GM19099 (cell line): ENCODE results near the gene C2orf74.

Experiments
- POLR2A ChIP-seq: IDR thresholded peaks from 3 replicates; pipeline ENCODE4 v1.6.1; 2011; ENCODE audit warnings: low read depth; ENCODE audit not compliant: insufficient read length; ENCODE audit errors: extremely low read depth

The C2orf74 gene

DNA sequence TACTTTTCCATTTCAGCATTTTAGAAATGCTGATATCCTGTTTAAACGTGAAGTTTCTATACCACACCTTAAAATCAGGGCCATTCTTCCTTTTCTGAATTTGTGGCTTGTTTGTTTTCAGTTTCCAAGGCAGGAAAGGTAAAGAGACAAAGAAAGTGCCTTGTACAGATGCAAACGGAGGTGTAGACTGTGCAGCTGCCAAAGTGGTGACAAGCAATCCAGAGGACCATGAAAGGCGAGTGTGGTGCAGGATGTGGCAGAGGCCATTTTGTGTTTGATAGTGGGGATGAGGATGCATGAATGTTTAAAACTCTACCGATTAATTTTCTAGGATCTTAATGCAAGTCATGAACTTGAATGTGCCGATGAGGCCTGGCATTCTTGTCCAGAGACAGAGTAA lies 733 bp downstream of the C2orf74 start:
- TF ChIP-seq POLR2A, result no peak

DNA sequence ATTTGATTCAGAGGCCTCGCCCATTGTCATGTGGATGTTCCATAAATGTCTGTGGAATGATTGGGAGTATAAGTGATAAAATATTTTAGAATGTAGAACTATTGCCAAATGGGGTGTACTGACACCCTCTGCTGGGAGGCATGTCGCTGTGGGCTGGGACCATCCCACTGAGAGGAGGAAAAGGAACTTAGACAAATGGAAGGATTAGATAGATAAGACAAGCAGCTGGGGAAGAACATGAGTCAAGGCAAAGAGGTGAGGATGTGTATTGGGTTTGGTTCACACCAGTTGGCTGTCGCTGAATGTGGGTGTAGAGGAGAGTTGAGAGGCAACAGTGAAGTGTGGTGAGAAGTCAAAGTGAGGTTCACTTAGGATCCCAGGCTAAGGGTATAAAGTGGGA lies 4.0 kb downstream of the C2orf74 start:
- TF ChIP-seq POLR2A, result no peak

DNA sequence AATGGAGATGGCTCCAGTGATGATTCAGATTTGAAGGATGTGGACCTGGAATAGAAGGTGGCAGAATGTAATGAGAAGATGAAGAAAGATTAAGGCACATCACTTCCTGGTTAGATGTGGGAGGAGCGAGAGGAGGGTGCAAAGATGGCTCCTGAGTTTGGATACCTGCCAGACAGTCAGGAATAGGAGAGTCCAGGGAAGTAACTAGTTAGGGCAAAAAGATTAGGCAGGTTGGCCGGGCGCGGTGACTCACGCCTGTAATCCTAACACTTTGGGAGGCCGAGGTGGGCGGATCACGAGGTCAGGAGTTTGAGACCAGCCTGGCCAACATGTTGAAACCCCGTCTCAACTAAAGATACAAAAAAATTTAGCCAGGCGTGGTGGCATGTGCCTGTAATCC lies 5.6 kb downstream of the C2orf74 start:
- TF ChIP-seq POLR2A, result no peak

- TF ChIP-seq POLR2A, result no peak
Observed at GRCh38 chr2:61172671-61173070, 10.7 kb downstream of the C2orf74 start.

GRCh38 chr2:61173116-61173515 lies 11.1 kb downstream of the C2orf74 start:
- TF ChIP-seq POLR2A, result no peak

DNA sequence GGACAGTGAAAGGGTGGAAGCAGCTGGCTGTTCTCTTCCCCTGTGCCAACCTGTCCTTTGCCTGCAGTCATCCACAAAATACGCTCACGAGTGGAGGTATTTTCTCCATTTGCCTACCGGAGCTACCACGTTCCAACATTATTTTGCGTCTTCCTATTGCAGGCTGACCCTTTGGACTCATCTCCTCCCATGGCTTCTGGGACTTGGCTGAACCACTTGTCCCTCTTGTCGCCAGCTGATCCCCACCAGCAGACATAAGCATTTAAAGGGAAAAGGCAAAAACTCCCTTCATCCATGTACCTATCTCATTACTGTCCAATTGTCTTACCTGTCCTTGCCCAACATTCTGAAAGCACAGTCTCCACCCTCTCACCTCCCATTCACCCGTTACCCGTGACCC lies 13.0 kb downstream of the C2orf74 start:
- no peak for TF ChIP-seq POLR2A

DNA sequence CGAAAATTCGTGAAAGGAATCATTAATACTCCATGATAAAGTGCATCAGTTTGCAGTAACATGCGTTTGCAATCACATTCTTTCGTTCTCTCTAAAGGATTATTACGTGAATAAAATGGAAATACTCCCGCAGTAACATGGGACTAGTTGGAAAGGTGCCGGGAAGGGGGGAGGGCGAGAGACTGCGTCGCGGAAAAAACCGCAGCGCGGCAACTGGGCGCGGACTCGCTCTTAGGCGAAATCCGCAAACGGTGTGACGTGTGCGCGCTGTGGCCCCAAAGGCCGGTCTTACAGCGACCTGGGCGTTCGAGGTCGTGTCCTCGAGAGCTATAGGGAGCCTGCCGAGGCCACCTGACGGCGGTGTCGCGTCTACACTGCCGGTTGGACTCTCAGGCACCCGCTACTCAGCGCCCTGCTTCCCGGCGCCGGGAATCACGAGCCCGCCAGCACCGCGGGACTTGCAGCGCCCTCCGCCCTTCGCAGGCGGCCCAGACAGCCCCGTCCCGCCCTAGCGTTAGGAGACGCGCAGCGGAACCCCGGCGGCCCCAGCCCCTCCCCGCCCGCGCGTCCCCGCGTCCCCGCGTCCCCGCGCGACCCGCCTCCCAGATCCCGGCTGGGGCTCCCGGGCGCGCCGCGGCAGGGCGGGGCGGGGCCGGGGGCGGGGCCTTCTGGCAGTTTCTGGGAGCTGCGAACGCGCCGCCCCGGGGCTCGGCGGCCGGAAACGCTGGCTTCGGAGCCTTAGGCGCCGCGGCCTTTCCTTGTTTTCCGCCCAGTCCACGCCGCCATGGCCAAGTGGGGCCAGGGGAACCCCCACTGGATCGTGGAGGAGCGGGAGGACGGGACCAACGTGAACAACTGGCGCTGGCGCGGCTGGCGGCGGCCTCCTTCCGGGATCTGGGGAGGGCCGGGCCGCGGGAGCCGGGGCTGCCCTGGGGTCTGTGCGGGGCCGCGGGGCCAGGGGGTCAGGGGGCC lies 15.1 kb downstream of the C2orf74 start:
- peak; percentile 95 for TF ChIP-seq POLR2A

DNA sequence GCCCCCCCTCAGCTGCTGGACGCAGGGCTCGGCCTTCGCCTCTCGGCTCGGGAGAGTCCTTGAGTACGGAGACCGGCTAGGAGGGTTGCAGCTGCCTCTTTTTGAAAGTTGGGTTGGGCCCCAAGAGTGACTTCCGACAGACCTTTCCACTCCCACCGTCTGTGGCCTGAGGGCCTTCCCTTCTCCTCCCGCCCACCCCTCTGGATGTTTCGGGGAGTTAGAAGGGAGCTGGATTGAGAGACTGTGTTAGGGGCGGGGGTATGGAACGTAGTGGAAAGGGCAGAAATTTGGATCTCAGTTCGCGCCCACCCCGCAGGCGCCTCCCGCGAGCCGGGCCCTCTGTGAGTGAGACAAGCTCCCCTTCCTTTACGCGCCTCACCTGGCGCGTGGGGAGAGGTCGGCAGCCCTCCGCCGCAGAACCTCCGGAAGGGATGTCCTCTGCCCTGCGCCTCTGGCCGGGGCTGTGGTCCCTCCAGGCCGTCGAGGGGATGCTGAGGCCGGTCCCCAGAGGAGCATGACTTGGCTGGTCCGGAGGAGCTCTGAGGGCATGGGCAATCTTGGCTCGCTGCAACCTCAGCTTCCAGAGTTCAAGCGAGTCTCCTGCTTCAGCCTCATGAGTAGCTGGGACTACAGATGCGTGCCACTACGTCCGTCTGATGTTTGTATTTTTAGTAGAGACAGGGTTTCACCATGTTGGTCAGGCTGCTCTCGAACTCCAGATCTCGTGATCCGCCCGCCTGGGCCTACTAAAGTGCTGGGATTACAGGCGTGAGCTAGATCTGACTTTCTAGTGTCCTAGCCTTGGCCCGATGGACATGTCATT lies 15.9 kb downstream of the C2orf74 start:
- peak; percentile 51 for TF ChIP-seq POLR2A

GRCh38 chr2:61178603-61179545 lies 16.9 kb downstream of the C2orf74 start:
- no peak for TF ChIP-seq POLR2A

DNA sequence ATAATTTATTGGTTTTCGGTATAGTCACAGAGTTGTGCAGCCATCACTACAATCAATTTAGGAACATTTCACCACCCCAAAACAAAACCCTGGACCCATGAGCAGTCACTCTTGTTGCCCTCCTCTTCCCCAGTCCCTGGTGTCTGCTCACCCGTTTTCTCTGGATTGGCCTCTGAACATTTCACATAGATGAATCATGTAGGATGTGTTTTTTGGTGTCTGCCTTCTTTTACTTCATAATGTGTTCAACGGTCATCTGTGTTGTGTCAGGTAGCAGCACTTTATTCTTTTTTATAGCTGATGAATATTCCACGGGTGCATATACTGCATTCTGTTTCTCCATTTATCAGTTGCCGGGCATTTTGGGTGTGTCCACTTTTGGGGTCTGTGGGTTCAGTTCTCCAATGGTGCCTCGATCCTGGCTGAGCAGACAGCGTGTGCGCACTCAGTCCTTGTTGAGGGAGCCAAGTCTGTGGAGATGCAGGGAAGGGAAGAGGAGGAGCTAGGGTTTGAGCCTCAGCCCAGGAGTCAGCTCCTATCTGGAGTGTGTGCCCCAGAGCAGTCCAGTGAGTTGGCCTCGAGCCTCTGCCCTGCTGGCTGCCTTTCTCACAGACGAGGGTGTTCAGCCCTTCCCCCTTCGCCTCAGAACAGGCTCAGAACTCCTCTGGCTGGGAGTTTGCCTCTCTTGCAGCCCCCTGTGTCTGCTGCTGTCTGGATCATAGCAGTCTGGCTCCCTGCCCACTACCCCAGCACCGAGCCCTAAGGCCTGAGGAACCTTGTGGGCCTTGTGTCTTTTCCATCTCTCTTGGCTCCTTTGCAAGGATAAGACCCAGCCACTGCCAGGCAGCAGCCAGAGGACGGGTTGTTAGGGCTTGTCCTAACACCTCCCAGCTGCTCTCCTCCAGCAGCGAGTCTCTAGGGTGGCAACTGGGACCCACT lies 18.0 kb downstream of the C2orf74 start:
- TF ChIP-seq POLR2A, result no peak

DNA sequence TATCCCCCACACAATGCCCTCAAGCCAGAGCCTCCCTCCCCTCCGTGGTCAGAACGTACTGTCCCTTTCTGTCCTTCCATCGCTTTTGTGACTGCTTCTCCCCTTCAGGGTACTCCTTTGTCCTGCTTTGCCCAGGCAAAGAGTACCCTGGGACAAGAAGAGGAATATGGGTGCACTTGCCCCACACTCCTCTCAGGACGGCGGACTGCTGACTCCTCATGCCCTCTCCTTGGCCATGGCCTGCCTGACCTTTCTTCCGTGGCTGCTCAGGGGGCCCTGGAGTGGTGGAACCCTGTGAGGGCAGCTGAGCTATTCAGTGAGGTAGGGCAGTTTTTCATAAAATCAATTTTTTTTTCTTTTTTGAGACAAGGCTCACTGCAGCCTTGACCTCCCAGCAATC lies 18.7 kb downstream of the C2orf74 start:
- no peak for TF ChIP-seq POLR2A

DNA sequence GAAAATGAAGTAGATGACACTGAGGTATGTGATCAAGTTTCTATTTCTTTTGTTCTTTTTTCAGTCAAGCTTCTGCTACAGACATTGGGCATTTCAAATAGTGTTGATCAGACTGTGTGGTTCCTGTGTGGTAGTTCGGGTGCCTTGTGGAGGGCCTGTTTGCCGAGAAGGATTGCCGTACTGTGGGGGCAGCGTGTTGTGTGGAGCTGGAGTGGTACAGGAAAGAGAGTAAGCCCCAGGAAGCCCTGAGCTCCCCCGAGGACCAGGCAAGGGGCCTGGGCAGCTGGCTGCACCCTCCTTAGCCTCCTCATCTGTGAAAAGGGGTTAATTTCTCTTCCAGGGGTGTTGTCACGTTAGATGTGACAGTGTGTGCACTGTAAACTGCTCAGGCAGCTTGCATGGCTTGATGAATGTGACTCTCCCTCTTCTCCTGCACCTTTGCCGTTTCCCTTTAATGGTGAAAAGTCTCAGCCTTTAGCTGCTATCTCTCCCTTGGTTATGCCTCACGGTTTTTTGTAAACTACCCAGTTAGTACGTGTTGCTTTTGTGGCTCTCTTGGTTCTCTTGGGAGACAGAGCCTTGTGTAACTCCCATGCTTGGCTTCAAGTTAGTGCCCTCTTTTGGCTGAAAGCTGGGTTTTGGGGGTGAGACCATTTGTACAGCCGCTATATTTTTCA lies 19.5 kb downstream of the C2orf74 start:
- no peak for TF ChIP-seq POLR2A

DNA sequence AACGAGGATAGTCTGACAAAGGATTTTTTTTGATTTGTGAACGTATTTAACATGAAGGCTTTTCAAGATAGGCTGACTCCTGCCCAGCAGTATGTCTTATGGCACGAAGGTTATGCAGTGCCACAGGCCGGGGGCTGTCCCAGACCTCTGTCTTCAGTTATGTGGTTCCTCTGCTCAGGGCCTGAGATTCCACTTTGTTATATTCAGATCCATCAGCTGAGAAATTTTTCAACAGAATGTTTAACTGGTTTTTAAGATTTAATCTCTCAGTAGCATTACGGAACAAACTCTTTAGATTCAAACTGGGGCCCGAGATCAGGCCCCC lies 20.0 kb downstream of the C2orf74 start:
- no peak for TF ChIP-seq POLR2A
